ENCODE data around the gene C1orf35. TPM values are rescaled to one million over a fixed set of nuclear protein-coding genes. Genes with fewer than 3 reads are reported as not detected.

Gene C1orf35
- total and polyA plus RNA-seq, 9 donors = 2.8 to 29.3 (median 21.0) TPM

DNA sequence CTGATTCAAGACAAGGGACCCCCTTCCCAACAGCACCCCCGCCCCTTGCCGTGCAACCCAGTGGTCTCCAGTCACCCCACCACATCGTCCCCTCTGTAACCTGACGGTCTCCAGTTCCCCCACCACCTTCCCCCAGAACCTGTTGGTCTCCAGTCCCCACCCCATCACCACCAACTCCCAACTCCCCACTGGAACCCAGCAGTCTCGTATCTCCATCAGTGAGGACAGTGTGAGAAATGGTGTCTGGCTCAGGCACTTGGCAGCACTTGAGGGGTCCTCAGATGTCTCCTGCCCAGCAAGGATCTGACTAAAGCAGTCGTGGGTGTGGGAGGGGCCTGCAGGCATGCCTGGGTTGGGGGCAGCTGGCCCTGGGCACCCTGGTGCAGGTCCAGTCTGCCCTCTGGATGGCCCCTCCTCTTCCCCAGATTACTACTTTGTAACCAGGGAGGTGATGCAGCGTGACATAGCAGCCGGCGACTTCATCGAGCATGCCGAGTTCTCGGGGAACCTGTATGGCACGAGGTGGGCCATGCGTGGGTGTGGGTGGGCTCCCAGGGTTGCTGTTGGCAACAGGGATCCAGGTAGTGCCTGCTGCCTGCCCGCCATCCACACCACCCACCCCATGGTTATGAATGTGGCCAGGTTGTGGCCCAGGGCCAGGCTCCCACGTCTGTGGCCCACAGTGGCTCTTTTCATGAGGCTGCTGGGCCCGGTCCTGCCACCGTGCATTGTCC is 43.5 kb upstream of the C1orf35 start:
- WGBS, 3 donors = 87 to 88% (median 88%) methylated on average over 16 to 18 of the region's 18 CpGs
- DNase-seq = peak in 3 of 5 donors; percentile 37 to 46 (median 38)
- Histone ChIP-seq H3K36me3 (no peaks in the 10 kb centered on the region), H3K27me3 (no peaks in the 10 kb centered on the region), H3K4me3 (no peak overlapping the region), H3K4me1 (ENCODE audit: insufficient read depth) (peaks cover 33% of the 10 kb centered on the region), H3K9me3 (no peaks in the 10 kb centered on the region), H3K27ac (no peak overlapping the region)
- intact Hi-C loops (cut with DNase I) = no loop called here
- no peak for TF ChIP-seq EP300 (IDR thresholded peaks at IDR 0.05)
- TF ChIP-seq POLR2A (IDR thresholded peaks at IDR 0.05) = no peak
- TF ChIP-seq, protein P1, sequence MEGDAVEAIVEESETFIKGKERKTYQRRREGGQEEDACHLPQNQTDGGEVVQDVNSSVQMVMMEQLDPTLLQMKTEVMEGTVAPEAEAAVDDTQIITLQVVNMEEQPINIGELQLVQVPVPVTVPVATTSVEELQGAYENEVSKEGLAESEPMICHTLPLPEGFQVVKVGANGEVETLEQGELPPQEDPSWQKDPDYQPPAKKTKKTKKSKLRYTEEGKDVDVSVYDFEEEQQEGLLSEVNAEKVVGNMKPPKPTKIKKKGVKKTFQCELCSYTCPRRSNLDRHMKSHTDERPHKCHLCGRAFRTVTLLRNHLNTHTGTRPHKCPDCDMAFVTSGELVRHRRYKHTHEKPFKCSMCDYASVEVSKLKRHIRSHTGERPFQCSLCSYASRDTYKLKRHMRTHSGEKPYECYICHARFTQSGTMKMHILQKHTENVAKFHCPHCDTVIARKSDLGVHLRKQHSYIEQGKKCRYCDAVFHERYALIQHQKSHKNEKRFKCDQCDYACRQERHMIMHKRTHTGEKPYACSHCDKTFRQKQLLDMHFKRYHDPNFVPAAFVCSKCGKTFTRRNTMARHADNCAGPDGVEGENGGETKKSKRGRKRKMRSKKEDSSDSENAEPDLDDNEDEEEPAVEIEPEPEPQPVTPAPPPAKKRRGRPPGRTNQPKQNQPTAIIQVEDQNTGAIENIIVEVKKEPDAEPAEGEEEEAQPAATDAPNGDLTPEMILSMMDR (IDR thresholded peaks at IDR 0.05) = no peak

DNA sequence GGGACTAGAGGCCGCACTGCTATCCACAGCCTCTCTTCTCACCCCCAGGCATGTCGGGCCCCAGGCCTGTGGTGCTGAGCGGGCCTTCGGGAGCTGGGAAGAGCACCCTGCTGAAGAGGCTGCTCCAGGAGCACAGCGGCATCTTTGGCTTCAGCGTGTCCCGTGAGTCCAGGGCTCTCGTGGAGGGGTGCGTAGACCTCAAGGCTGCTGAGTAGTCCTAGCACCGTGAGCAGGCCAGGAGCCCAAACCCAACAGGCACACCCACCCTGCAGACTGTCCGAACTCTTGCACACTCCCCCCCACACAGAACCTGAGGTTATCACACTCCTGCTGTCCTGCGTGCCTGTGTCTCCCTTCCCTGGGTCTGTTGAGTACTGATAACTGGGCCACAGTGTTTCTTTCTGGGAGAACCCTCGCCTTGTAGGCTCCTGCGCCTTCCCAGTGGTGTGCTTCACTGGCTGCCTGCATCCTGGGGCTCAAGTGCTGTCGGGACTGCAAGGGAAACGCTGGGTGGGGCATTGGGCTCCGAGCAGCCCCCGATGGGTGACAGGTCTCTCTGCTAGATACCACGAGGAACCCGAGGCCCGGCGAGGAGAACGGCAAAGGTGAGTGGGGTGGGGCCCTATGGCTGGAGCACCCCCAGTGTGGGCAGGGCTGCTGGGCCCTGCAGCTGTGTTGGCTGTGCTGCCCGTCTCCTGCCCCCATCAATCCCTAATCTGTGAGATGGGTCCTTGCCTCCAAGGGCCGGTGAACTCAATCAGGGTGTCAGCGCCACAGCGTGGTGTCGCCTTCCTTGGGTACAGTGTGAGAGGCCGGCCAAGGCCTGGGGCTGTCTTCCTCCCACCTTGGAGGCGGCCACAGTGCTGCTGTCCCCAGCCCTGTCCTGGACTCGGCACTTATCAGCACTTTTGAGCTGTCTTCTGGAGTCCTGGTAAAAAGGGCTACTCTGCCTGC is 42.6 kb upstream of the C1orf35 start:
- Histone ChIP-seq H3K4me1 (ENCODE audit: insufficient read depth) (peaks cover 29% of the 10 kb centered on the region), H3K27ac (no peak overlapping the region), H3K27me3 (no peaks in the 10 kb centered on the region), H3K9me3 (no peaks in the 10 kb centered on the region), H3K36me3 (no peaks in the 10 kb centered on the region), H3K4me3 (no peak overlapping the region)
- peak in 2 of 5 donors; percentile 29 to 34 for DNase-seq
- intact Hi-C loops (cut with DNase I) = no loop called here
- no peak for TF ChIP-seq POLR2A (IDR thresholded peaks at IDR 0.05)
- TF ChIP-seq, protein P1 (IDR thresholded peaks at IDR 0.05) = no peak
- TF ChIP-seq EP300 (IDR thresholded peaks at IDR 0.05) = no peak
- 83 to 84% (median 83%) methylated on average over 29 to 31 of the region's 31 CpGs for WGBS, 3 donors

DNA sequence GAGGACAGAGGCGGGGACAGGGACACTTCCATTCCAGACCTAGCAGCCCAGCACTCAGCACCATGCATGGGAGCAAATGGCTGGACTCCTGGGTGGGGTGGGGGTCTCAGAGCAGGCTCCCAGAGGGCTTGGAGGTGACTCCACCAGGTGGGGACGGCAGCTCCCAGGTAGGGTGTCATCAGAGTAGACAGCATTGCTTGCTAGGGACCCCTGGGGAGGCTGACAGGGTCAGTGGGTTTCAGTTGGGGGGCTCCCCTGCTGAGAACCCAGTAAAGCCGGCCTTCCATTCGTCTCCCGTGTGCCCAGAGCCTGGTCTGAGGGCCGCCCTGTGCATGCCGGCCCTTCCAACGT is 41.8 kb upstream of the C1orf35 start:
- DNase-seq = peak in 2 of 5 donors; percentile 25 to 27
- TF ChIP-seq POLR2A (IDR thresholded peaks at IDR 0.05) (no peak), EP300 (IDR thresholded peaks at IDR 0.05) (no peak)
- TF ChIP-seq, protein P1 (IDR thresholded peaks at IDR 0.05) = no peak
- Histone ChIP-seq H3K4me1 (ENCODE audit: insufficient read depth) (peaks cover 22% of the 10 kb centered on the region), H3K4me3 (no peak overlapping the region), H3K9me3 (no peaks in the 10 kb centered on the region), H3K36me3 (no peaks in the 10 kb centered on the region), H3K27ac (no peak overlapping the region), H3K27me3 (no peaks in the 10 kb centered on the region)
- 85 to 88% (median 87%) methylated on average over 6 to 8 of the region's 8 CpGs for WGBS, 3 donors
- intact Hi-C loops (cut with DNase I) = no loop called here

DNA sequence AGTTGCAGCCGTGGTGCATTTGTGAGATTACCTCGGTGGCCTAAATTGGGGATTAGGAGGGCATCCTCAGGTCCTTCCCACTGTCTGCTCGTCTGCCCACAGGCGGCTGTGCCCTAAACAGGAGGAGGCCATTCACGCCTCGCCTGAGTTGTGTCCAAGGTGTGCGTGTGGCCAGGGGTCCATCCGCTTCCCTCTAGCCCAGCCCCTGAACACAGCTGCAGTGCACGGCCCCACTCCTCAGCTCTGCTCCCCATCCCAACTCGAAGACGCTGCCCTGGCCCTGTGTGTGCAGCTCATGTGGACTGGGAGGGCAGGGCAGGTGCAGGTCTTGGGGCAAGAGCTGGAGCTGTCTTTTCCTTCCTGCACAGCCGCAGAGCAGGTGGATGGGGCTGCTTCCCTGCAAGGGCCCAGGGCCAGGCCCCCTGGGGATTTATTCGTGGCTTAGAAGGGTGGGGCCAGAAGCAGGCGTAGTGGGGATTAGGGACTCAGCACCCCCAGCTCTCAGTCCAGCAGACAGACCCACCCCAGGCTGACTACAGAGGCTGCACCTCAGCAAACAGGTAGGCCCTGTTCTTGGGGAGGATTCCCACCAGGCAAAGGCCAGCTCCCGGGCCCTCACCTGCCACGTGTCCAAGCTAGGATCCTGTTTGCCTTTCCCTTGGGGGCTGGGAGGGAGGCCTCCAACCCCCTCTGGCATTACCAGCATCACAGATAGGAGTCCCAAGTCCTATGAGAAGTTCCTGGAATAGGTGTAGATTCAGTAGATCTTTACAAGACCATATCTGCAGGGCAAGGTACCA is 41.3 kb upstream of the C1orf35 start:
- Histone ChIP-seq H3K27me3 (no peaks in the 10 kb centered on the region), H3K36me3 (no peaks in the 10 kb centered on the region), H3K4me3 (no peak overlapping the region), H3K4me1 (ENCODE audit: insufficient read depth) (peaks cover 18% of the 10 kb centered on the region), H3K9me3 (no peaks in the 10 kb centered on the region), H3K27ac (no peak overlapping the region)
- 81 to 88% (median 83%) methylated on average over 16 of the region's 16 CpGs for WGBS, 3 donors
- DNase-seq = peak in 2 of 5 donors; percentile 22 to 24
- TF ChIP-seq EP300 (IDR thresholded peaks at IDR 0.05) (no peak), POLR2A (IDR thresholded peaks at IDR 0.05) (no peak)
- TF ChIP-seq, protein P1 (IDR thresholded peaks at IDR 0.05) = no peak
- intact Hi-C loops (cut with DNase I) = no loop called here
